Measurements from ENCODE around the gene TSPOAP1. TPM values are rescaled to one million over a fixed set of nuclear protein-coding genes. Genes with fewer than 3 reads are reported as not detected.
A peak's percentile ranks its signal among the peaks of the same experiment; 100 is the strongest.

The TSPOAP1 gene
- total RNA-seq, 2 donors from 2014 or later = 31.3 to 36.8 TPM

DNA sequence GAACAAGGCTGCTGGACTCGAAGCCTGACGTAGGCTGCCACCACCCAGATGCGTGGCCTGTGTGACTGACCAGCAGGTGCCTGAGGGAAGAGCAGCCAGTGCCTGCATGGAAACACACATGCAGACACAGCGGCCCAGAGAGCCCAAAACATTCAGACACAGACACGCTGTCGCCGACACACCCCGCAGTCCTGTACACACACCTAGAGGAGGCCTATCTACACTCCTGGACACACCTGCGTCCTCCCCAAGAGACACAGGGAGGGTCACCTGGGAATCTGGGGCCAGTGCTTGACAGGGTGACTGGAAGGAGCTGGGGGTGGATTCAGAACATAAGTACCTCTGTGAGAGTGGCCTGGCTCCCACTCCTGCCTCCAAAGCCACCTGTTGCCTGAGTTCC is 6.1 kb upstream of the TSPOAP1 start:
- Mint-ChIP-seq H3K9me3 (no peaks in the 10 kb centered on the region), H3K36me3 (ENCODE audit: low read depth) (no peaks in the 10 kb centered on the region), H3K4me1 (peaks cover 26% of the 10 kb centered on the region), H3K4me3 (no peak overlapping the region), H3K27ac (no peak overlapping the region), H3K27me3 (ENCODE audit: insufficient read depth) (no peaks in the 10 kb centered on the region)
- Histone ChIP-seq H3K27ac (ENCODE audit: low read depth, low read length) (no peak overlapping the region), H3K9me3 (ENCODE audit: control insufficient read depth, low read length) (no peaks in the 10 kb centered on the region), H3K9ac (ENCODE audit: extremely low read depth, low read length, poor library complexity, severe bottlenecking) (no peak overlapping the region), H3K27me3 (ENCODE audit: control insufficient read depth, insufficient read depth, low read length, poor library complexity, severe bottlenecking) (no peaks in the 10 kb centered on the region), H3K36me3 (ENCODE audit: control insufficient read depth, insufficient read depth, low read length) (no peaks in the 10 kb centered on the region), H3K4me3 (ENCODE audit: low read length) (no peak overlapping the region), H3K4me1 (ENCODE audit: control insufficient read depth, insufficient read depth, low read length) (peaks cover 6% of the 10 kb centered on the region)
- peak; percentile 49 for DNase-seq
- TF ChIP-seq, protein P1, sequence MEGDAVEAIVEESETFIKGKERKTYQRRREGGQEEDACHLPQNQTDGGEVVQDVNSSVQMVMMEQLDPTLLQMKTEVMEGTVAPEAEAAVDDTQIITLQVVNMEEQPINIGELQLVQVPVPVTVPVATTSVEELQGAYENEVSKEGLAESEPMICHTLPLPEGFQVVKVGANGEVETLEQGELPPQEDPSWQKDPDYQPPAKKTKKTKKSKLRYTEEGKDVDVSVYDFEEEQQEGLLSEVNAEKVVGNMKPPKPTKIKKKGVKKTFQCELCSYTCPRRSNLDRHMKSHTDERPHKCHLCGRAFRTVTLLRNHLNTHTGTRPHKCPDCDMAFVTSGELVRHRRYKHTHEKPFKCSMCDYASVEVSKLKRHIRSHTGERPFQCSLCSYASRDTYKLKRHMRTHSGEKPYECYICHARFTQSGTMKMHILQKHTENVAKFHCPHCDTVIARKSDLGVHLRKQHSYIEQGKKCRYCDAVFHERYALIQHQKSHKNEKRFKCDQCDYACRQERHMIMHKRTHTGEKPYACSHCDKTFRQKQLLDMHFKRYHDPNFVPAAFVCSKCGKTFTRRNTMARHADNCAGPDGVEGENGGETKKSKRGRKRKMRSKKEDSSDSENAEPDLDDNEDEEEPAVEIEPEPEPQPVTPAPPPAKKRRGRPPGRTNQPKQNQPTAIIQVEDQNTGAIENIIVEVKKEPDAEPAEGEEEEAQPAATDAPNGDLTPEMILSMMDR (conservative IDR thresholded peaks at IDR 0.05) = no peak
- WGBS, 2 experiments (ENCODE audit: insufficient coverage in 1 of 2, insufficient read length in 1 of 2) = 93 to 98% methylated on average over 6 to 9 of the region's 9 CpGs

DNA sequence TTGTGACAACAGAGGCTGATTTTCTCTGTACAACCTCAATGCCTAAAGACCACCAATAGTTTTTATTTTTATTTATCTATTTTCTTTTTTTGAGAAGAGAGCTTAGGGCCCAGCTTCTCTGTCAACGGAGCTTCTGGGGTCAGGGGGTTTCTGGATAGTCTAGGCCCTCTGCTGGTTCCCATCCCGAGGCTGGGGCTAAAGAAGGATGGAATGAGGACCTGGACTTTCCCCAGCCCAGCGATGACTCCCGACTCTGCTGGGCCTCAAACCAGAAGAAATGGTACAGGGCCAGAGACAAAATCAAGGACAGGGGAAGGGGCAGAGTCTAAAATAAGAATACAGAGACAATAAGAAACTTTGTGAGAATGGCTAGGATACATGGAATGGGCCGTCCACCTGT is 5.7 kb upstream of the TSPOAP1 start:
- H3K9me3 Mint-ChIP-seq = no peaks in the 10 kb centered on the region
- Histone ChIP-seq H3K27ac (ENCODE audit: low read depth, low read length) (no peak overlapping the region), H3K4me1 (ENCODE audit: control insufficient read depth, insufficient read depth, low read length) (peaks cover 5% of the 10 kb centered on the region), H3K4me3 (ENCODE audit: low read length) (no peak overlapping the region), H3K36me3 (ENCODE audit: control insufficient read depth, insufficient read depth, low read length) (no peaks in the 10 kb centered on the region), H3K9me3 (ENCODE audit: control insufficient read depth, low read length) (no peaks in the 10 kb centered on the region), H3K9ac (ENCODE audit: extremely low read depth, low read length, poor library complexity, severe bottlenecking) (no peak overlapping the region), H3K27me3 (ENCODE audit: control insufficient read depth, insufficient read depth, low read length, poor library complexity, severe bottlenecking) (no peaks in the 10 kb centered on the region)
- 85 to 100% methylated on average over 5 of the region's 5 CpGs for WGBS, 2 experiments (ENCODE audit: insufficient coverage in 1 of 2, insufficient read length in 1 of 2)
- H3K4me1 Mint-ChIP-seq = peaks cover 26% of the 10 kb centered on the region
- TF ChIP-seq, protein P1 (conservative IDR thresholded peaks at IDR 0.05) = no peak
- no peak for DNase-seq
- H3K27ac Mint-ChIP-seq = no peak overlapping the region
- H3K4me3 Mint-ChIP-seq = no peak overlapping the region
- no peaks in the 10 kb centered on the region for H3K36me3 Mint-ChIP-seq (ENCODE audit: low read depth)
- H3K27me3 Mint-ChIP-seq (ENCODE audit: insufficient read depth) = no peaks in the 10 kb centered on the region

DNA sequence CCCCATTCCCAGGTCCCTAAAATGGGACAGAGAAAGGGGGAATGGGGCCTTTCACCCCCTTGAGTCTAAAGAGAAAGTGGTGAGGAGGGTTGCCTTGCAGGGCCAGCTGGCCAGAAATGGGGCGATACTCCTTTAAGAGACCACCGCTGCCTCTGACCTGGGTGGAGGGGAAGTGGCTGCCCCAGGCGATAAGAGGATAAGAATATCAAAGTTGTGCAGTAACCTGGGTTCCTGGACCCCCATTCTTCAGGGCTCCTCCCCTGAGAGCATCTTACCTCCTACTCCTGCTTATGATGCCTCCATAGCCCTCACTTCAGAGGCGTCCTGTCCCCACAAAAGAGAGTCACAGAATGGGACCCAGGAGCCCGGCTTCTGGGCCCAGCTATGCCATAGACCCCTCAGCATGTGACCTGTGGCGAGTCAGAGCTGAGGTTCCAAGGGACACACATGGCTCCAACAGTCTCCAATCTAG is 5.2 kb upstream of the TSPOAP1 start:
- TF ChIP-seq, protein P1 (conservative IDR thresholded peaks at IDR 0.05) = no peak
- no peaks in the 10 kb centered on the region for H3K9me3 Mint-ChIP-seq
- Histone ChIP-seq H3K27me3 (ENCODE audit: control insufficient read depth, insufficient read depth, low read length, poor library complexity, severe bottlenecking) (no peaks in the 10 kb centered on the region), H3K27ac (ENCODE audit: low read depth, low read length) (no peak overlapping the region), H3K36me3 (ENCODE audit: control insufficient read depth, insufficient read depth, low read length) (no peaks in the 10 kb centered on the region), H3K4me1 (ENCODE audit: control insufficient read depth, insufficient read depth, low read length) (peaks cover 2% of the 10 kb centered on the region), H3K9me3 (ENCODE audit: control insufficient read depth, low read length) (no peaks in the 10 kb centered on the region), H3K4me3 (ENCODE audit: low read length) (no peak overlapping the region), H3K9ac (ENCODE audit: extremely low read depth, low read length, poor library complexity, severe bottlenecking) (no peak overlapping the region)
- no peak for DNase-seq
- peaks cover 23% of the 10 kb centered on the region for H3K4me1 Mint-ChIP-seq
- no peak overlapping the region for H3K4me3 Mint-ChIP-seq
- H3K36me3 Mint-ChIP-seq (ENCODE audit: low read depth) = no peaks in the 10 kb centered on the region
- WGBS, 2 experiments (ENCODE audit: insufficient coverage in 1 of 2, insufficient read length in 1 of 2) = 80 to 94% methylated on average over 3 to 6 of the region's 6 CpGs
- peaks cover 2% of the 10 kb centered on the region for H3K27me3 Mint-ChIP-seq (ENCODE audit: insufficient read depth)
- H3K27ac Mint-ChIP-seq = no peak overlapping the region
